Caco-2 (cell line): ENCODE data around the gene AGPS. TPM values are rescaled to one million over a fixed set of nuclear protein-coding genes. Genes with fewer than 3 reads are reported as not detected.
"Not testable (repeated sequence)": the region's sequence is repeated elsewhere in the genome, so short reads cannot be mapped to it uniquely, and the experiment has no call there.

Experiments used
- BruUV-seq: library from RNA; stranded (reverse); fragments of 400-500 nt; replicated peaks from 2 replicates; lab custom pipeline; 2021; lab: Mats Ljungman, UMichigan
- CTCF ChIA-PET: fragments of 300-600 bp; sonication (Branson Sonifier 250); formaldehyde crosslinking; loops from one replicate; lab custom pipeline; 2022; ENCODE audit warnings: antibody characterized with exemption; lab: Charles Lee
- POLR2A ChIA-PET: fragments of 300-600 bp; sonication (Branson Sonifier 250); formaldehyde crosslinking; loops from one replicate; lab custom pipeline; 2022; ENCODE audit warnings: antibody characterized with exemption; lab: Charles Lee
- DNase-seq, 2 experiments: peaks; one replicate each; pipeline versions ENCODE4 v3.0.0 to v3.0.0-alpha.2; 2020 to 2022
- H3K27me3 ChIP-seq: replicated peaks from 2 replicates; pipeline ENCODE4 v1.6.0; 2011; ENCODE audit warnings: low read length; ENCODE audit not compliant: control insufficient read depth, insufficient read depth
- H3K36me3 ChIP-seq: 2 replicates; pipeline ENCODE4 v1.5.1; 2011; ENCODE audit warnings: low read length; ENCODE audit not compliant: control insufficient read depth, insufficient read depth
- H3K4me1 ChIP-seq: fragments of 250-450 bp; sonication (Bioruptor Pico); 2 replicates; pipeline ENCODE4 v1.5.1; 2020; ENCODE audit warnings: mild to moderate bottlenecking
- H3K4me3 ChIP-seq: 2 replicates; pipeline ENCODE4 v1.5.1; 2011; ENCODE audit warnings: low read depth, mild to moderate bottlenecking, control low read depth, low read length
- H3K9me3 ChIP-seq: fragments of 250-450 bp; sonication (Bioruptor Pico); 2 replicates; pipeline ENCODE4 v1.5.1; 2020; ENCODE audit warnings: mild to moderate bottlenecking, moderate library complexity
- H3K27ac Mint-ChIP-seq: one replicate; pipeline ENCODE4 v1.8.0; 2022; ENCODE audit warnings: mixed read lengths; ENCODE audit not compliant: unreplicated experiment
- H3K27me3 Mint-ChIP-seq: one replicate; pipeline ENCODE4 v1.8.0; 2022; ENCODE audit warnings: mixed read lengths; ENCODE audit not compliant: insufficient read depth, unreplicated experiment
- H3K36me3 Mint-ChIP-seq: one replicate; pipeline ENCODE4 v1.8.0; 2022; ENCODE audit warnings: mild to moderate bottlenecking, mixed read lengths; ENCODE audit not compliant: insufficient read depth, unreplicated experiment
- H3K4me1 Mint-ChIP-seq: one replicate; pipeline ENCODE4 v1.8.0; 2022; ENCODE audit warnings: low read depth, mixed read lengths; ENCODE audit not compliant: unreplicated experiment
- H3K4me3 Mint-ChIP-seq: one replicate; pipeline ENCODE4 v1.8.0; 2022; ENCODE audit warnings: mild to moderate bottlenecking, moderate library complexity, mixed read lengths; ENCODE audit not compliant: unreplicated experiment
- H3K9me3 Mint-ChIP-seq: one replicate; pipeline ENCODE4 v1.8.0; 2022; ENCODE audit warnings: mixed read lengths; ENCODE audit not compliant: unreplicated experiment
- CTCF ChIP-seq, 2 experiments: fragments of 200-600 bp in 1 of 2; IDR thresholded peaks; 1 replicate in 1 of 2; 2 replicates in 1 of 2; pipeline versions ENCODE4 v1.5.1 to v1.8.0; 2011 to 2022; ENCODE audit warnings: antibody characterized with exemption in 1 of 2, control low read depth in 1 of 2, inconsistent platforms in 1 of 2, low read depth in 1 of 2, low read length in 1 of 2, mild to moderate bottlenecking in 1 of 2, moderate library complexity in 1 of 2; ENCODE audit not compliant: insufficient read depth in 1 of 2, severe bottlenecking in 1 of 2, unreplicated experiment in 1 of 2
- intact Hi-C: fragments of 100-400 bp; cut with micrococcal nuclease; formaldehyde crosslinking; loops from one replicate; pipeline ENCODE4 v1.10.0; 2022; ENCODE audit not compliant: unreplicated experiment
- total RNA-seq: library from RNA; stranded (reverse); gene quantifications from 2 replicates; pipeline ENCODE4 v1.2.3, GENCODE V29; 2022

AGPS gene
- total RNA-seq, 1 experiment from 2014 or later: 105 TPM

GRCh38 chr2:177550264-177551200 lies 158.0 kb downstream of the AGPS start:
- Mint-ChIP-seq H3K27me3 (no peaks in the 10 kb centered on the region), H3K9me3 (peaks cover 10% of the 10 kb centered on the region), H3K4me3 (no peak overlapping the region), H3K27ac (no peak overlapping the region), H3K36me3 (peaks cover 26% of the 10 kb centered on the region), H3K4me1 (no peaks in the 10 kb centered on the region)
- no TSS peak for BruUV-seq
- Histone ChIP-seq H3K36me3 (no peaks in the 10 kb centered on the region), H3K4me1 (no peaks in the 10 kb centered on the region), H3K9me3 (0 out of 2 replicates have a peak, but pooled peaks cover 4% of the 10 kb centered on the region), H3K27me3 (no peaks in the 10 kb centered on the region), H3K4me3 (no peak overlapping the region)
- ChIA-PET CTCF (no interaction called here), POLR2A (no interaction called here)
- no peak for DNase-seq
- TF ChIP-seq CTCF (IDR thresholded peaks at IDR 0.05; ENCODE audit: insufficient read depth in 1 of 2, low read depth in 1 of 2, low read length in 1 of 2, severe bottlenecking in 1 of 2, unreplicated experiment in 1 of 2): no peak
- intact Hi-C loops: loop anchor here (5.0 kb wide), 1 partner anchor 213 kb away; no protein-coding TSS in a partner anchor

GRCh38 chr2:177551360-177551759 lies 158.8 kb downstream of the AGPS start:
- DNase-seq, H3K9me3 Mint-ChIP-seq, H3K27me3 ChIP-seq, H3K36me3 ChIP-seq, POLR2A ChIA-PET, H3K4me1 ChIP-seq, H3K9me3 ChIP-seq, H3K4me3 Mint-ChIP-seq, H3K4me3 ChIP-seq, H3K27me3 Mint-ChIP-seq, H3K4me1 Mint-ChIP-seq: not testable (repeated sequence)
- CTCF ChIA-PET: interaction anchor here (0.6 kb wide), 1 partner anchor 58 kb away, joined by 3 read pairs; no protein-coding TSS in a partner anchor
- TSS peak; percentile 46 for BruUV-seq
- Mint-ChIP-seq H3K27ac (peak overlapping the region; percentile 55), H3K36me3 (peaks cover 18% of the 10 kb centered on the region)
- intact Hi-C loops: loop anchor here (5.0 kb wide), 1 partner anchor 214 kb away; no protein-coding TSS in a partner anchor

- ChIA-PET CTCF (interaction anchor here (0.6 kb wide), 2 partner anchors 57 to 63 kb away, joined by 3 read pairs; no protein-coding TSS in a partner anchor), POLR2A (no interaction called here)
- no peaks in the 10 kb centered on the region for H3K4me1 ChIP-seq
- no peaks in the 10 kb centered on the region for H3K9me3 ChIP-seq
- no peak for TF ChIP-seq CTCF (IDR thresholded peaks at IDR 0.05; ENCODE audit: insufficient read depth in 1 of 2, low read depth in 1 of 2, low read length in 1 of 2, severe bottlenecking in 1 of 2, unreplicated experiment in 1 of 2)
- no peaks in the 10 kb centered on the region for H3K36me3 ChIP-seq
- Mint-ChIP-seq H3K4me3 (peak overlapping the region; percentile 99), H3K4me1 (no peaks in the 10 kb centered on the region), H3K27me3 (no peaks in the 10 kb centered on the region), H3K9me3 (no peaks in the 10 kb centered on the region), H3K36me3 (peaks cover 17% of the 10 kb centered on the region), H3K27ac (peak overlapping the region; percentile 100)
- H3K4me3 ChIP-seq: peak overlapping the region; percentile 76
- no TSS peak for BruUV-seq
- intact Hi-C loops: loop anchor here (2.0 to 5.0 kb wide), 3 partner anchors 21 to 215 kb away; no protein-coding TSS in a partner anchor
- DNase-seq: peak in 1 of 2 experiments; percentile 54
- no peaks in the 10 kb centered on the region for H3K27me3 ChIP-seq
Observed at GRCh38 chr2:177551989-177552421, 159.4 kb downstream of the AGPS start.
